MCF 10A (cell line): ENCODE data around the gene UNC13C. TPM values are rescaled to one million over a fixed set of nuclear protein-coding genes. Genes with fewer than 3 reads are reported as not detected.

Source experiments
- BruUV-seq: library from RNA; stranded (reverse); fragments of 400-500 nt; replicated peaks from 2 replicates; lab custom pipeline; 2021; lab: Mats Ljungman, UMichigan
- CTCF ChIA-PET: fragments of 300-600 bp; sonication (Branson Sonifier 250); formaldehyde crosslinking; extraction: SDS; loops from one replicate; lab custom pipeline; 2021; ENCODE audit warnings: antibody characterized with exemption, inconsistent platforms; lab: Yijun Ruan, JAX
- POLR2A ChIA-PET: fragments of 300-600, 350-650 bp; sonication (Branson Sonifier 250); formaldehyde crosslinking; extraction: SDS; loops from one replicate; lab custom pipeline; 2020; ENCODE audit warnings: antibody characterized with exemption, inconsistent platforms; lab: Yijun Ruan, JAX
- DNase-seq: peaks from one replicate; pipeline ENCODE4 v3.0.0-alpha.2; 2018; ENCODE audit not compliant: unreplicated experiment
- H3K27ac Mint-ChIP-seq: one replicate; pipeline ENCODE4 v1.8.0; 2022; ENCODE audit warnings: mild to moderate bottlenecking, low read depth, mixed read lengths; ENCODE audit not compliant: unreplicated experiment
- H3K27me3 Mint-ChIP-seq: one replicate; pipeline ENCODE4 v1.8.0; 2022; ENCODE audit warnings: mixed read lengths; ENCODE audit not compliant: insufficient read depth, unreplicated experiment
- H3K36me3 Mint-ChIP-seq: one replicate; pipeline ENCODE4 v1.8.0; 2022; ENCODE audit warnings: mild to moderate bottlenecking, moderate library complexity, mixed read lengths; ENCODE audit not compliant: insufficient read depth, unreplicated experiment
- H3K4me1 Mint-ChIP-seq: one replicate; pipeline ENCODE4 v1.8.0; 2022; ENCODE audit warnings: mixed read lengths; ENCODE audit not compliant: insufficient read depth, unreplicated experiment
- H3K4me3 Mint-ChIP-seq: one replicate; pipeline ENCODE4 v1.8.0; 2022; ENCODE audit warnings: mild to moderate bottlenecking, moderate library complexity, mixed read lengths; ENCODE audit not compliant: unreplicated experiment
- H3K9me3 Mint-ChIP-seq: one replicate; pipeline ENCODE4 v1.8.0; 2022; ENCODE audit warnings: mixed read lengths; ENCODE audit not compliant: unreplicated experiment
- intact Hi-C: fragments of 100-400 bp; cut with micrococcal nuclease; formaldehyde crosslinking; loops from 2 replicates; pipeline ENCODE4 v1.14.1; 2022
- total RNA-seq: library from RNA; stranded (reverse); gene quantifications from 2 replicates; pipeline ENCODE4 v1.2.3, GENCODE V29; 2022
- TF ChIP-seq, protein P1 (sequence below): fragments of 200-600 bp; IDR thresholded peaks from one replicate; pipeline ENCODE4 v1.8.0; 2022; ENCODE audit warnings: antibody characterized with exemption, mild to moderate bottlenecking; ENCODE audit not compliant: unreplicated experiment

Gene UNC13C
- total RNA-seq, 1 experiment from 2014 or later = not detected

DNA sequence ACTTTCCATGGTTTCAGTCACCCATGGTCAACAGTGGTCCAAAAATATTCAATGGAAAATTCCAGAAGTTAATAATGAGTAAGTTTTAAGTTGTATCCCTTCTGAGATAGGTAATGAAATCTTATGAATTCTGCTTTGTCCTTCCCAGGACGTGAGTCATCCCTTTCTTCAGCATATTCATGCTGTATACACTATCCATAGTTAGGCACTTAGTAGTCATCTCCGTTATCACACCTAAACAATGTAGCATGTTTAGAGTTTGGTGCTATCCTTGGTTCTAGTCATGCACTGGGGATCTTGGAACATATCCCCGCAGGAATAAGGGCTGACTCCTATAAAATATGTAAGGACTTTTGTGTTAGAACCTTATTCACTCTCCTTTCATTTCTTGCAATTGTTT is 153.2 kb downstream of the UNC13C start:
- intact Hi-C loops = no loop called here
- no peaks in the 10 kb centered on the region for H3K36me3 Mint-ChIP-seq
- no peaks in the 10 kb centered on the region for H3K4me1 Mint-ChIP-seq
- H3K9me3 Mint-ChIP-seq = no peaks in the 10 kb centered on the region
- BruUV-seq = no TSS peak
- POLR2A ChIA-PET = no interaction called here
- no peak for DNase-seq
- CTCF ChIA-PET = interaction anchor here (1.2 kb wide), 1 partner anchor 12 kb away, joined by 3 read pairs; no protein-coding TSS in a partner anchor
- no peak overlapping the region for H3K27ac Mint-ChIP-seq
- H3K27me3 Mint-ChIP-seq = no peaks in the 10 kb centered on the region
- TF ChIP-seq, protein P1, sequence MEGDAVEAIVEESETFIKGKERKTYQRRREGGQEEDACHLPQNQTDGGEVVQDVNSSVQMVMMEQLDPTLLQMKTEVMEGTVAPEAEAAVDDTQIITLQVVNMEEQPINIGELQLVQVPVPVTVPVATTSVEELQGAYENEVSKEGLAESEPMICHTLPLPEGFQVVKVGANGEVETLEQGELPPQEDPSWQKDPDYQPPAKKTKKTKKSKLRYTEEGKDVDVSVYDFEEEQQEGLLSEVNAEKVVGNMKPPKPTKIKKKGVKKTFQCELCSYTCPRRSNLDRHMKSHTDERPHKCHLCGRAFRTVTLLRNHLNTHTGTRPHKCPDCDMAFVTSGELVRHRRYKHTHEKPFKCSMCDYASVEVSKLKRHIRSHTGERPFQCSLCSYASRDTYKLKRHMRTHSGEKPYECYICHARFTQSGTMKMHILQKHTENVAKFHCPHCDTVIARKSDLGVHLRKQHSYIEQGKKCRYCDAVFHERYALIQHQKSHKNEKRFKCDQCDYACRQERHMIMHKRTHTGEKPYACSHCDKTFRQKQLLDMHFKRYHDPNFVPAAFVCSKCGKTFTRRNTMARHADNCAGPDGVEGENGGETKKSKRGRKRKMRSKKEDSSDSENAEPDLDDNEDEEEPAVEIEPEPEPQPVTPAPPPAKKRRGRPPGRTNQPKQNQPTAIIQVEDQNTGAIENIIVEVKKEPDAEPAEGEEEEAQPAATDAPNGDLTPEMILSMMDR = no peak
- no peak overlapping the region for H3K4me3 Mint-ChIP-seq

DNA sequence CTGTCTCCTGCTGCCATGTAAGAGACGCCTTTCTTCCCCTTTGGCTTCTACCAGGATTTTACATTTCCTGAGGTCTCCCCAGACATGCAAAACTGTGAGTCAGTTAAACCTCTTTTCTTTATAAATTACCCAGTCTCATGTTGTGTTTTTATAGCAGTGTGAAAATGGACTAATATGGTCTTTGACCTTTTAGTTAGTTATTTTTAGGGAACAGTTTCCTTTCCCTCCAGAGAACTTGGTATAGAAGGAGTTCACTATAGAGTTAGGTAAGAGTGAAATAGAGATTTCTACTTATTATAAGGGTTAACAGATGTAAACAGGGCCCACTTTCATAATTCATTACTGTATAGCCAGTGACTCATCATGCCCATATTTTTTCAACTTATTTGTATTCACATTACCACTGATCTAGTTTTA is 170.9 kb downstream of the UNC13C start:
- Mint-ChIP-seq H3K36me3 (no peaks in the 10 kb centered on the region), H3K4me1 (no peaks in the 10 kb centered on the region), H3K27ac (no peak overlapping the region), H3K9me3 (peaks cover 6% of the 10 kb centered on the region), H3K4me3 (no peak overlapping the region), H3K27me3 (peaks cover 29% of the 10 kb centered on the region)
- POLR2A ChIA-PET = no interaction called here
- no peak for DNase-seq
- CTCF ChIA-PET = no interaction called here
- intact Hi-C loops = no loop called here
- TF ChIP-seq, protein P1 = no peak
- no TSS peak for BruUV-seq

DNA sequence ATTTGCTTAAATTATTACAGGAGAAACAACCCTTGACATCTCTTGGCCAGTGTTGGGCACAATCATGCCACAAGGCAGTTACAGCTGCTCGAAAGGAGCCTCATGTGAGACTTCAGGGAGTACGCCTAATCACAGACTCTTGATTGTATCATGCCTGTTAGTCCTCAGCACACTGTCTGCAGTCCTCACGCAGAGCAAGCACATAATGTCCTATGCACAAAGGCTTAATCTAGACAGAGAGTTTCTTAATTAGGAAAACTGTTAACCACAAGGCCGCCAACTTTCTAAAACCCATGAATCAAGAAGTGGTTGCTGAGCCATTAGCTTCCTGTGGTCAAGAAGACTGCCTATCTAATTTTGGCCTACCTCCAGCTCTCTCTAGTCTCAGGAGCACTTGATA is 172.0 kb downstream of the UNC13C start:
- Mint-ChIP-seq H3K36me3 (no peaks in the 10 kb centered on the region), H3K9me3 (peaks cover 6% of the 10 kb centered on the region), H3K4me3 (no peak overlapping the region), H3K27me3 (peaks cover 29% of the 10 kb centered on the region), H3K27ac (no peak overlapping the region), H3K4me1 (no peaks in the 10 kb centered on the region)
- CTCF ChIA-PET = interaction anchor here (0.6 to 0.9 kb wide), 3 partner anchors 327 to 1017 kb away, joined by 3 read pairs; no protein-coding TSS in a partner anchor
- BruUV-seq = no TSS peak
- DNase-seq = no peak
- POLR2A ChIA-PET = interaction anchor here (0.6 kb wide), 1 partner anchor 724 kb away, joined by 3 read pairs; no protein-coding TSS in a partner anchor
- TF ChIP-seq, protein P1 = no peak
- intact Hi-C loops = no loop called here

GRCh38 chr15:54159012-54159411 is 180.8 kb downstream of the UNC13C start:
- no peak overlapping the region for H3K4me3 Mint-ChIP-seq
- no peaks in the 10 kb centered on the region for H3K4me1 Mint-ChIP-seq
- ChIA-PET CTCF (no interaction called here), POLR2A (no interaction called here)
- no peak overlapping the region for H3K27ac Mint-ChIP-seq
- intact Hi-C loops = no loop called here
- peaks cover 17% of the 10 kb centered on the region for H3K27me3 Mint-ChIP-seq
- H3K36me3 Mint-ChIP-seq = no peaks in the 10 kb centered on the region
- DNase-seq = no peak
- TF ChIP-seq, protein P1 = no peak
- H3K9me3 Mint-ChIP-seq = no peaks in the 10 kb centered on the region
- BruUV-seq = no TSS peak
